Measurements from ENCODE around the gene KIFC1. TPM values are rescaled to one million over a fixed set of nuclear protein-coding genes. Genes with fewer than 3 reads are reported as not detected.
"Not testable (repeated sequence)": the region's sequence is repeated elsewhere in the genome, so short reads cannot be mapped to it uniquely, and the experiment has no call there.

Gene KIFC1
- polyA plus RNA-seq, 3 donors: 0.55 to 0.56 (median 0.56) TPM

- WGBS, 3 donors: 29 to 38% (median 31%) methylated on average over 5 of the region's 5 CpGs
- no peak overlapping the region for H3K27ac ChIP-seq (ENCODE audit: low read depth, low read length)
These were observed 19.0 kb upstream of the KIFC1 start for GRCh38 chr6:33372526-33373123.

GRCh38 chr6:33373960-33374910 lies 17.4 kb upstream of the KIFC1 start:
- no peak overlapping the region for H3K27ac ChIP-seq (ENCODE audit: low read depth, low read length)

GRCh38 chr6:33375143-33375671 lies 16.4 kb upstream of the KIFC1 start:
- H3K27ac ChIP-seq (ENCODE audit: low read depth, low read length): no peak overlapping the region
- WGBS, 3 donors: 12 to 28% (median 16%) methylated on average over 9 of the region's 9 CpGs

More at GRCh38 chr6:33373960-33374910, 17.4 kb upstream of the KIFC1 start:
- 61 to 68% (median 61%) methylated on average over 8 of the region's 8 CpGs for WGBS, 3 donors

GRCh38 chr6:33377171-33377570 lies 14.5 kb upstream of the KIFC1 start:
- WGBS, 3 donors: 63 to 74% (median 64%) methylated on average over 4 of the region's 4 CpGs
- H3K27ac ChIP-seq (ENCODE audit: low read depth, low read length): no peak overlapping the region

GRCh38 chr6:33379184-33379583 lies 12.4 kb upstream of the KIFC1 start:
- WGBS, 3 donors: 89 to 97% (median 94%) methylated on average over 10 of the region's 10 CpGs
- not testable (repeated sequence) for H3K27ac ChIP-seq (ENCODE audit: low read depth, low read length)

GRCh38 chr6:33380272-33380981 lies 11.2 kb upstream of the KIFC1 start:
- 90 to 93% (median 92%) methylated on average over 2 of the region's 2 CpGs for WGBS, 3 donors
- H3K27ac ChIP-seq (ENCODE audit: low read depth, low read length): no peak overlapping the region

- H3K27ac ChIP-seq (ENCODE audit: low read depth, low read length): no peak overlapping the region
- WGBS, 3 donors: 73 to 77% (median 75%) methylated on average over 10 of the region's 10 CpGs
These were observed 8.0 kb upstream of the KIFC1 start for GRCh38 chr6:33383427-33384185.

GRCh38 chr6:33384581-33385020 lies 7.0 kb upstream of the KIFC1 start:
- WGBS, 3 donors: 19 to 44% (median 24%) methylated on average over 4 of the region's 4 CpGs
- H3K27ac ChIP-seq (ENCODE audit: low read depth, low read length): no peak overlapping the region

GRCh38 chr6:33390173-33390572 lies 1.4 kb upstream of the KIFC1 start:
- H3K27ac ChIP-seq (ENCODE audit: low read depth, low read length): no peak overlapping the region
- WGBS, 3 donors: 72 to 90% (median 74%) methylated on average over 2 of the region's 2 CpGs

GRCh38 chr6:33390767-33391277 lies 801 bp upstream of the KIFC1 start:
- WGBS, 3 donors: 74 to 82% (median 80%) methylated on average over 9 of the region's 9 CpGs
- H3K27ac ChIP-seq (ENCODE audit: low read depth, low read length): peak overlapping the region; percentile 38

- H3K27ac ChIP-seq (ENCODE audit: low read depth, low read length): no peak overlapping the region
- WGBS, 3 donors: 0% methylated on average over 31 of the region's 31 CpGs
These were observed 435 bp downstream of the KIFC1 start for GRCh38 chr6:33391922-33392594.

GRCh38 chr6:33392595-33392948 lies 949 bp downstream of the KIFC1 start:
- WGBS, 3 donors: 36 to 47% (median 44%) methylated on average over 5 of the region's 5 CpGs
- H3K27ac ChIP-seq (ENCODE audit: low read depth, low read length): no peak overlapping the region

- H3K27ac ChIP-seq (ENCODE audit: low read depth, low read length): no peak overlapping the region
- 52 to 64% (median 59%) methylated on average over 3 of the region's 3 CpGs for WGBS, 3 donors
These were observed 1.4 kb downstream of the KIFC1 start for GRCh38 chr6:33392979-33393378.

GRCh38 chr6:33397541-33397940 lies 5.9 kb downstream of the KIFC1 start:
- WGBS, 3 donors: 83 to 89% (median 86%) methylated on average over 1 of the region's 1 CpG
- H3K27ac ChIP-seq (ENCODE audit: low read depth, low read length): no peak overlapping the region

- H3K27ac ChIP-seq (ENCODE audit: low read depth, low read length): not testable (repeated sequence)
- 90 to 97% (median 95%) methylated on average over 3 of the region's 3 CpGs for WGBS, 3 donors
These were observed 7.0 kb downstream of the KIFC1 start for GRCh38 chr6:33398601-33399000.

- WGBS, 3 donors: 87 to 95% (median 95%) methylated on average over 6 of the region's 6 CpGs
- not testable (repeated sequence) for H3K27ac ChIP-seq (ENCODE audit: low read depth, low read length)
These were observed 8.3 kb downstream of the KIFC1 start for GRCh38 chr6:33399881-33400280.

- WGBS, 3 donors: 90 to 98% (median 92%) methylated on average over 17 of the region's 17 CpGs
These were observed 13.3 kb downstream of the KIFC1 start for GRCh38 chr6:33404884-33405283.

More at GRCh38 chr6:33404884-33405283, 13.3 kb downstream of the KIFC1 start:
- H3K27ac ChIP-seq (ENCODE audit: low read depth, low read length): no peak overlapping the region

Measured in adipose tissue (tissue), 3 donors.